Endothelial cell of umbilical vein (primary cell): ENCODE results near the gene SYCP2. TPM values are rescaled to one million over a fixed set of nuclear protein-coding genes. Genes with fewer than 3 reads are reported as not detected.

Experiments
- BruUV-seq: library from RNA; stranded (reverse); fragments of 400-500 nt; replicated peaks from 2 replicates; lab custom pipeline; 2021; lab: Mats Ljungman, UMichigan
- CTCF ChIA-PET: fragments of 300-600, 350-600 bp; sonication (Branson Sonifier 250); formaldehyde crosslinking; loops from one replicate; lab custom pipeline; 2021; ENCODE audit warnings: antibody characterized with exemption, inconsistent platforms; lab: Charles Lee
- POLR2A ChIA-PET: fragments of 300-600, 350-600 bp; sonication (Branson Sonifier 250); formaldehyde crosslinking; loops from one replicate; lab custom pipeline; 2021; ENCODE audit warnings: antibody characterized with exemption, inconsistent platforms; lab: Charles Lee
- DNase-seq: peaks from one replicate; pipeline ENCODE4 v3.0.0-alpha.2; 2011; ENCODE audit warnings: low read depth, low spot score
- FAIRE-seq: peaks from 2 replicates; lab custom pipeline; 2011; peaks lifted over from hg19 to GRCh38; lab: Jason Lieb, UNC
- H2AFZ ChIP-seq: 2 replicates; pipeline ENCODE4 v1.6.0; 2012; ENCODE audit warnings: low read depth, low read length, control low read depth, inconsistent platforms
- H3K27ac ChIP-seq: 2 replicates; pipeline ENCODE4 v1.5.1; 2011; ENCODE audit warnings: low read depth, mild to moderate bottlenecking, control low read depth, low read length, moderate library complexity; ENCODE audit not compliant: insufficient read depth
- H3K27me3 ChIP-seq, 2 experiments: 2 replicates each; pipeline versions ENCODE4 v1.6.0 to v1.6.1; 2011; ENCODE audit warnings: low read length in 2 of 2, mixed read lengths in 1 of 2; ENCODE audit not compliant: control insufficient read depth in 2 of 2, insufficient read depth in 2 of 2
- H3K36me3 ChIP-seq, 2 experiments: 2 replicates in 1 of 2; 3 replicates in 1 of 2; pipeline ENCODE4 v1.5.1; 2011; ENCODE audit warnings: low read length in 2 of 2, mild to moderate bottlenecking in 1 of 2, moderate library complexity in 1 of 2; ENCODE audit not compliant: control insufficient read depth in 2 of 2, insufficient read depth in 2 of 2; ENCODE audit errors: extremely low read depth in 1 of 2
- H3K4me1 ChIP-seq: 3 replicates; pipeline ENCODE4 v1.5.1; 2011; ENCODE audit warnings: mild to moderate bottlenecking, low read length; ENCODE audit not compliant: control insufficient read depth, insufficient read depth; ENCODE audit errors: extremely low read depth
- H3K4me2 ChIP-seq: 2 replicates; pipeline ENCODE4 v1.6.1; 2011; ENCODE audit warnings: low read length, control low read depth, mixed read lengths; ENCODE audit not compliant: insufficient read depth
- H3K4me3 ChIP-seq, 3 experiments: fragments of 200-600 bp in 1 of 3; sonication (generic), shearing (Covaris generic) in 1 of 3; replicated peaks in 1 of 3; 2 replicates each; pipeline ENCODE4 v1.5.1; 2011 to 2016; ENCODE audit warnings: control low read depth in 3 of 3, low read length in 3 of 3, mild to moderate bottlenecking in 2 of 3, inconsistent platforms in 1 of 3, low read depth in 1 of 3, moderate library complexity in 1 of 3; ENCODE audit not compliant: insufficient read depth in 1 of 3
- H3K79me2 ChIP-seq: 2 replicates; pipeline ENCODE4 v1.6.0; 2012; ENCODE audit warnings: low read length, inconsistent platforms; ENCODE audit not compliant: control insufficient read depth, insufficient read depth
- H3K9ac ChIP-seq: replicated peaks from 2 replicates; pipeline ENCODE3; 2011; ENCODE audit warnings: low read length, control low read depth; ENCODE audit not compliant: insufficient read depth; ENCODE audit errors: extremely low read depth
- H3K9me1 ChIP-seq: replicated peaks from 3 replicates; pipeline ENCODE4 v1.6.0; 2011; ENCODE audit warnings: mild to moderate bottlenecking, low read length; ENCODE audit not compliant: control insufficient read depth, insufficient read depth; ENCODE audit errors: extremely low read depth
- H3K9me3 ChIP-seq: replicated peaks from 2 replicates; pipeline ENCODE4 v1.5.1; 2012; ENCODE audit warnings: low read length, inconsistent platforms; ENCODE audit not compliant: control insufficient read depth, insufficient read depth
- H4K20me1 ChIP-seq: replicated peaks from 2 replicates; pipeline ENCODE3; 2011; ENCODE audit warnings: mild to moderate bottlenecking, low read length; ENCODE audit not compliant: control insufficient read depth, insufficient read depth; ENCODE audit errors: extremely low read depth
- CTCF ChIP-seq, 2 donors: IDR thresholded peaks; 1 replicate in 1 of 2; 2 replicates in 1 of 2; pipeline ENCODE4 v1.5.1; 2011; ENCODE audit warnings: low read length in 2 of 2, mild to moderate bottlenecking in 2 of 2, moderate library complexity in 2 of 2, control low read depth in 1 of 2, inconsistent platforms in 1 of 2, low read depth in 1 of 2; ENCODE audit not compliant: insufficient read depth in 1 of 2; ENCODE audit errors: extremely low read depth in 1 of 2
- EZH2 ChIP-seq: IDR thresholded peaks from 2 replicates; pipeline ENCODE4 v1.6.1; 2012; ENCODE audit warnings: borderline replicate concordance, low read depth, mild to moderate bottlenecking, moderate library complexity, low read length, inconsistent platforms; ENCODE audit not compliant: severe bottlenecking
- FOS ChIP-seq: IDR thresholded peaks from 2 replicates; pipeline ENCODE4 v1.6.1; 2011; ENCODE audit warnings: mild to moderate bottlenecking, low read length, moderate library complexity, borderline replicate concordance; ENCODE audit not compliant: insufficient read depth
- GATA2 ChIP-seq: IDR thresholded peaks from 2 replicates; pipeline ENCODE4 v1.7.0; 2011; ENCODE audit warnings: low read depth, mild to moderate bottlenecking, moderate library complexity, mixed read lengths, low read length; ENCODE audit not compliant: insufficient read length, insufficient read depth
- JUN ChIP-seq: IDR thresholded peaks from 2 replicates; pipeline ENCODE4 v1.6.1; 2011; ENCODE audit warnings: borderline replicate concordance, low read depth; ENCODE audit not compliant: insufficient read length, insufficient read depth
- MAX ChIP-seq: IDR thresholded peaks from 2 replicates; pipeline ENCODE4 v1.6.1; 2011; ENCODE audit not compliant: insufficient read depth, insufficient read length
- MYC ChIP-seq: IDR thresholded peaks from one replicate; pipeline ENCODE4 v1.6.1; 2011; ENCODE audit warnings: mild to moderate bottlenecking, low read depth, low read length
- POLR2A ChIP-seq: IDR thresholded peaks from 2 replicates; pipeline ENCODE4 v1.6.1; 2012; ENCODE audit warnings: low read depth, mild to moderate bottlenecking, control low read depth, low read length
- POLR2AphosphoS5 ChIP-seq: IDR thresholded peaks from 2 replicates; pipeline ENCODE4 v1.6.1; 2012; ENCODE audit warnings: low read depth, mild to moderate bottlenecking, control low read depth, low read length, moderate library complexity; ENCODE audit not compliant: insufficient read depth
- dilution Hi-C: fragments of 300-500 bp; cut with MboI; formaldehyde crosslinking; loops from one replicate; pipeline ENCODE4 v1.15.0; 2019; ENCODE audit warnings: low sequenced_read_pairs; ENCODE audit not compliant: extremely low pct_ligation_motif_present
- intact Hi-C: fragments of 100-400 bp; cut with micrococcal nuclease; formaldehyde crosslinking; loops from one replicate; pipeline ENCODE4 v1.10.0; 2022
- polyA plus RNA-seq, 4 experiments: library from polyadenylated mRNA; depleted of rRNA in 3 of 4; stranded (reverse) in 3 of 4; unstranded in 1 of 4; fragments of >200 nt; gene quantifications; 2 replicates each; pipeline versions ENCODE4 v1.2.1 to v1.2.3, GENCODE V29; 2011 to 2012; ENCODE audit warnings: missing spikeins in 1 of 4
- total RNA-seq: library from RNA; stranded (reverse); gene quantifications from 2 replicates; pipeline ENCODE4 v1.2.3, GENCODE V29; 2021

The SYCP2 gene
- total and polyA plus RNA-seq, 2 donors (not counting 3 experiments of a cell fraction or from before 2014, with no cell fraction given), result 0.07 to 0.35 TPM

GRCh38 chr20:59923514-59923913 is 9.9 kb downstream of the SYCP2 start:
- no peak overlapping the region for H3K4me2 ChIP-seq
- DNase-seq (no peak), FAIRE-seq (no peak)
- dilution Hi-C loops (no loop called here), intact Hi-C loops (no loop called here)
- no peak overlapping the region for H3K27ac ChIP-seq
- no peaks in the 10 kb centered on the region for H3K9me3 ChIP-seq
- no peak overlapping the region for H3K4me3 ChIP-seq
- H3K9ac ChIP-seq, result no peak overlapping the region
- no peaks in the 10 kb centered on the region for H3K9me1 ChIP-seq
- no peak for TF ChIP-seq POLR2A
- no peak for TF ChIP-seq MYC
- TF ChIP-seq POLR2AphosphoS5, result no peak
- TF ChIP-seq CTCF (IDR thresholded peaks at IDR 0.05; ENCODE audit: extremely low read depth in 1 of 2, insufficient read depth in 1 of 2, low read depth in 1 of 2, low read length in 2 of 2), result no peak
- TF ChIP-seq MAX, result no peak
- no peak for TF ChIP-seq GATA2
- TF ChIP-seq EZH2, result no peak
- no peak for TF ChIP-seq FOS
- TF ChIP-seq JUN, result no peak
- no peak overlapping the region for H2AFZ ChIP-seq
- H3K79me2 ChIP-seq, result no peaks in the 10 kb centered on the region
- H4K20me1 ChIP-seq, result no peaks in the 10 kb centered on the region
- BruUV-seq, result no TSS peak
- CTCF ChIA-PET, result interaction anchor here (0.9 to 1.7 kb wide), 2 partner anchors 9 to 11 kb away, joined by 4 to 7 read pairs; partner anchors contain the start of gene SYCP2
- POLR2A ChIA-PET, result no interaction called here
- no peaks in the 10 kb centered on the region for H3K36me3 ChIP-seq
- no peaks in the 10 kb centered on the region for H3K4me1 ChIP-seq
- H3K27me3 ChIP-seq, result peaks cover 3 to 17% of the 10 kb centered on the region in 2 experiments
